Right renal pelvis (tissue), 4 donors: ENCODE results near the gene SLC51B. TPM values are rescaled to one million over a fixed set of nuclear protein-coding genes. Genes with fewer than 3 reads are reported as not detected.
"Not testable (repeated sequence)": the region's sequence is repeated elsewhere in the genome, so short reads cannot be mapped to it uniquely, and the experiment has no call there.

Experiments
- DNase-seq, 4 donors: peaks; one replicate each; pipeline ENCODE4 v3.0.0-alpha.2; 2013; ENCODE audit warnings: low read depth in 4 of 4, low spot score in 3 of 4, missing footprints in 1 of 4
- polyA plus RNA-seq, 4 donors: library from polyadenylated mRNA; unstranded; fragments of 120-200 nt; gene quantifications; one replicate each; pipeline ENCODE4 v1.2.1, GENCODE V29; 2013; ENCODE audit not compliant: insufficient read length in 4 of 4

Gene SLC51B
- polyA plus RNA-seq = 10 to 100 TPM; 10.8 to 11.7 (median 10.9) TPM

DNA sequence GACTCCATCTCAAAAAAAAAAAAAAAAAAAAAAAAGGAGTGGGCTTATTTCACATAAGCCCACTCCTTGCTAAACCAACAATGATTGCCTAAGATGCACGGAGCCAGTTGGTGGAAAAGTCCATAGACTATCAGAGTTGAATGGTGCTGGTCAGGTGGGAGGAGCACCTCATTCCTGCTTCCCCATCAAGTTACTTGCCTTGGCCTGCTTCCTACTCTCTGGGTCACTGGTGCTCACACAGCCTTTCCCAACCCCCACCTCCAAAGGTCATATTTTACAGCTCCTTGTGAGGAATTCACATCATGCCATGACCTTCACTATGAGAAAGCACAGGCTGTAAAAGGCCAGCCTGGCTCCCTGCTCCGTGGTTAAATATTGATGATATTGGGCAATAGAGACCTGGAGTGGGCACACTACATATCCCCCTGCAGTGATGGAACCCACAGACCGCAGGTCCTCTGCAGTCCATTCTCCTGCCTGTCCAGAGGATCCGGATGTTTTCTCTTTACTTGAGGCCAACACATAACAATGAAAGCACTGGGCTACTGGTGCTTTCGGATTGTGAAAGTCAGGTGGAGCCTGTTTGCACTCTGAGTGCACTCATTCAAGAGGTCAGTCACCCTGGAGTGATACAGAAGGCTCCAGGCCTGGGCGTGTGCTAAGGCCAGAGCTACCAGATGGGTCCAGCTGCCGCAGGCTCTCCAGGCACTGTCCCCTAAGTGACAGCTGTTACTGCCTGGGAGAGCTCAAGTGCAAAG is at the start of gene SLC51B:
Gene SLC51B (plus strand): TSS at position 664 of the 758 bp plus-strand sequence. CDS start 4,618 bp downstream, outside the sequence.
- no peak for DNase-seq

- no peak for DNase-seq
Measured at GRCh38 chr15:64997066-64997465, 48.1 kb upstream of the SLC51B start.

GRCh38 chr15:64997745-64998375 is 47.3 kb upstream of the SLC51B start:
- no peak for DNase-seq

DNA sequence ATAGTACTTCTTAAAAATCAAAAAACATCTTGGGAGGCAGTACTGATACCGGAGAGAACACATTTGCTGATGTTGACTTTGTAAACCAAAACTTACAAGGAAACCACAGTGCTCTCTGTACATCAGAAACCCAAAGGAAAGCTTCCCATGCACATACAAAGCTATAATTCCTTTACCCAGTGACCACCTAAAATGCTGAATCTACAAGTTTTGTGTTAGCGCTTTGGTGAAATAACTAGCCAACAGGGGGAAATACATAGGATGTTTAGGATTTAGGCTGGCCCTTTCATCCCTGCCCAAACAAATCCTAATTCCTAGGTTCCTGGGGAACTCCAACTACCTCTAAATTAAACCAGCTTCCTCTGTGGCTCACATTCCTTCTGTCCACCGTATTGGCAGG is 40.2 kb upstream of the SLC51B start:
- DNase-seq = no peak

GRCh38 chr15:65006876-65007275 is 38.3 kb upstream of the SLC51B start:
- DNase-seq = no peak

DNA sequence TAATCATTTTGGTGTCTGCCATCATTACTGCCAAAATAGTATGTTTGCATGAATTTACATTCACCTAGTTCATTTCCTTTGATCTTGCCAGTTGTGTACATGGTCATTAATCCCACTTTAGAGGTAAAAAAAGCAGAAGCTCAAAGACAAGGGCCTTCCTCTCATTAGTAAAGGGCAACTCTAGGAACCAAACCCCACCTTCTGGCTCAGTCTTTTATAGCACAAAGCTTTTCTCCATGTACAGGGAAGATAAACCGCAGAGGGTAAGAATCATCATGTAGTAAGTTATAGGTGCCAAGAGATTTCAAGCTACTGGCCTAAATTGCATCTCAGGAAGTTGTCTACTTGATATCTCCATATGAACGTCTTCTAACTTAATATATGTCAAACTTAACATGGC is 36.2 kb upstream of the SLC51B start:
- no peak for DNase-seq

DNA sequence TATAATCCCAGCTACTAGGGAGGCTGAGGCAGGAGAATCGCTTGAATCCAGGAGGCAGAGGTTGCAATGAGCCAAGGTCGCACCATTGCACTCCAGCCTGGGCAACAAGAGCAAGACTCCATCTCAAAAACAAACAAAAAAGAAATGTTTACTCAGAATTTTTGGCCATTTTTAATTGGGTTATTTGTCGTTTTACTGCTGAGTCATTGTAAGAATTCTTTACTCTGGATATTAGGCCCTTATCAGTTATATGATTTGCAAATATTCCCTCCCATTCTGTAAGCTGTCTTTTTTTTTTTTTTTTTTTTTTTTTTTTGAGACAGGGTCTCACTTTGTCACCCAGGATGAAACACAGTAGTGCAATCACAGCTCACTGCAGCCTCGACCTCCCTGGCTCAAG is 34.0 kb upstream of the SLC51B start:
- DNase-seq = not testable (repeated sequence)

DNA sequence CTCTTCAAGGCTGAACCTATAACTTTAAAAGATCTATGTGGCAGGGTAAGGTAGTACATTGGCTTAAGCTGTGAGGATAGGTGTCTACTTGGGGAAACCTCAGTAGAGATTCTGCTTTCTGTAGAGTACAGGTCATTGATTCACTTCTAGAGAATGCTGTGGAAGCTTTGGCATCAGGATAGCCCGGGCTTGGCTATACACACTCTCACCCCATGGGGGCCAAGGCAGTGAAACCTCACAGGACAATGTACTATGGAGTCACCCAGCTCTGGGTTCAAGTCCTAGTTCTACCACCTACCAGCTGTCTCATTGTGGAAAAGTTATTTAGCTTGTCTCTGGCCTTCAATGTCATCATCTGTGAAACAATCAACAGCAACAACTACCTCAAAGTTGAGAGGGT is 24.8 kb upstream of the SLC51B start:
- no peak for DNase-seq

DNA sequence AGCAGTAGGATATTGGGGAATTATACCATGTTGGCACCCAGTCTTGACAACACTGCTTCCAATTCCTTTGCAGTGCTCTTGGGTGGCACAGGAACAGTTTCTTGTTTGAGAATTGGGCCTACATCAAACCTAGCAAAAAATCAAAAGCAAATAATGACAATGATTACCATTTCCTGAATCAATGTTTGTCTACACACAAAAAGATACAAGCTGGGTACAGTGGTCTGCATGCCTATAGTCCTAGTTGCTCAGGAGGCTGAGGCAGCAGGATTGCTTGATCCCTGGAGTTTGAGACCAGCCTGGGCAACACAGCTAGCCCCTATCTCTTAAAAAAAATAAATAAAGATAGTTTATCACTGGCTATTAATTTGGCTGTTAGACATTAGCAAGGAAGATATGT is 23.7 kb upstream of the SLC51B start:
- no peak for DNase-seq

DNA sequence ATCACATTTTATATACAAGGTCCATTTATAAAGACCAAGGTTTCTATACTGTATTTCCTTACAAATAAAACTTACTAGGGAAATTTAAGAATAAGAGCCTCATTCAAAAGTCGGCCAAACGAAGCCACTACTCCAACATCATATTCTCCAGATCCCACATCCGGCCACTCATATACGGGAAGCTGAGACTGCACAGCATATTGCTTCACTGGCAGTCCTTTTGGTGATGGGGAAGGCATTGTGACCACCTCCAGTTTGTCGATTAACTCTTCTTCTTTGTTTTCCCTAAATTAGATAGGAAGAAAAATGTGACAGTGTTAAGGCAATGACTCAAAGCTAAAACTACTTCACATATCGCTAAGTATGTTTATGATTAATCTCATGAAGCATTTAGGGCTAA is 18.4 kb upstream of the SLC51B start:
- DNase-seq = no peak

DNA sequence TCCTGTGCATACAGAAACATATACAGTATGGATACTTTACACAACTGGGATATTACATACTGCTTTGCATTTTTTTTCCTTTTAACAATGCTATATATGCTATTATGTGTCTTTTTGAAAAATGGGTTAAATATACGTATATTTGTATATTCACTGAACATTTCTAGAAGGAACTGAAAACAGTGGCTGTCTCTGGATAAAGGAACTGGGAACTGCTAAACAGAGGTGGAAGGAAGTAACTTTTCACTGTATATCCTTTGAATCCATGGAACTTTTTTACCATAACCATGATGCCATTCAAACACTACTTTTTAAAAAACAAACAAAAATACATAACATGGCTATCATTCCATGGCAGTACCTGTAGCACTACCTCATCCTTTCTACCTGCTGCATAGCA is 17.6 kb upstream of the SLC51B start:
- no peak for DNase-seq

- no peak for DNase-seq
Measured at GRCh38 chr15:65028338-65028737, 16.8 kb upstream of the SLC51B start.

- DNase-seq = peak in 3 of 4 donors; percentile 75 to 79 (median 78)
Measured at GRCh38 chr15:65028921-65029735, 16.1 kb upstream of the SLC51B start, which contains the start of gene MTFMT. Gene MTFMT, minus strand, starts transcription at chr15:65029639. Its CDS starts 26 bp downstream, at chr15:65029613.

GRCh38 chr15:65029736-65030208 is 15.4 kb upstream of the SLC51B start:
- DNase-seq = no peak

DNA sequence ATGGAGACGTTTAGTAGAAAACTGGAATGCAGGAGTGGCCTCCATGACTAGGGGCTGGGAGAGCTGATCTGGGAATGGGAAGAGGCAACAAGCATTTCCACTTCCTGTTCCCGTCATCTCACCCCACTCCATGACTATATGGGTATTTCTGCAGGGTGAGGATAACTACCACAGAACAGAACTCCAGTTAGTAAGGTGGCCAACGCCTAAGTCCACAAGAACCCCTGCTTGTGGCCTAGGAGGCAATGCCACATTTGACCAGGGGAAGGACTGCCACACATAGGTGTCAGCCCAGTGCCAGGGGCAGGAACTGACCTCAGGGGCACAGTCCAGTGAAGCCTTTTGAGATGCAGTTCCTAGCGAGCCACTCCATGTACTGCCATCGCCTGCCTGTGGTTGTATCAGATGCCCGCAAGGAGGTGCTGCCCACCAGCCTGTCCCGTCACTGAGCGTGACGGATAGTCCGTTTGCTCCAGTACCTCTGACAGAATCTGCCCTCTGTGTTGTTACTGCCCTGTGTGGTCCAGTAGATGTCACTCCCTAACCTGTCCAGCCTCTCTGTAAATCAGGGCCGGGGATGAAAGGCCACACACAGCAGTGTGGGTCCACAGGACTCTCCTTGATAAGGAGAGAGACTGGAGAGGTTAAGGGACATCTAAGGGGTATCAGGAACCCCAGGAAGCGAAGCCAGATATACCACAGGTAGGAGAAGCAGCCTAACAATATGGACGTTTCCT is 12.2 kb upstream of the SLC51B start:
- no peak for DNase-seq

DNA sequence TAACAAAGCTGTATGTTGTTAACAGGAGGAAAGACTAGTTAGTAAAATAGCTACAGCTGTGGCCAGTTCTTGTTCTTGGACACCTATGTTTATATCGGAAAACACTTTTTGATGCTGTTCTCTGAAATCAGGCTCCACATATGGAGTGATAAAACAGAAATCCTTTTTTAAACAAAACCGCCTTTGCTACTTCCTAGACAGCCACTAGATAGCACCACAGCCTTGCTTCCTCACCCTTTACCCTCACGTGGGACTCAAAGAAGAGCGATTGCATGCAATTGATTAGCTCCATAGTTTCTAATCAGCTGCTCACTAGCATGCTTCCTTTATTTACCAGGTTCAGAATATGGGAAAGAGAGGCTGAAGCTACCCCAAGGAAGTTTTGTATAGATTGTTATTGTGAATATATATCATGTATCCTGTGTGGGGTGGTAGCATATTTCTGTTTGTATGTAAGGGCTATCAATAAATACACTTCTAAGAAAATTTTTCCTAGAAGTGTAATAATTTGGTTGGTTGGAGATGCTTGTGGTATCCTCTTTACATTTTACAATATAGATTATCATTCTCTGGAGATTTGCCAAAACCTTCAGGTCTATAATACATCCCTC is 11.4 kb upstream of the SLC51B start:
- no peak for DNase-seq

GRCh38 chr15:65034719-65035118 is 10.5 kb upstream of the SLC51B start:
- DNase-seq = no peak

- no peak for DNase-seq
Measured at GRCh38 chr15:65037309-65037708, 7.9 kb upstream of the SLC51B start.

- DNase-seq = no peak
Measured at GRCh38 chr15:65038428-65038827, 6.8 kb upstream of the SLC51B start.

DNA sequence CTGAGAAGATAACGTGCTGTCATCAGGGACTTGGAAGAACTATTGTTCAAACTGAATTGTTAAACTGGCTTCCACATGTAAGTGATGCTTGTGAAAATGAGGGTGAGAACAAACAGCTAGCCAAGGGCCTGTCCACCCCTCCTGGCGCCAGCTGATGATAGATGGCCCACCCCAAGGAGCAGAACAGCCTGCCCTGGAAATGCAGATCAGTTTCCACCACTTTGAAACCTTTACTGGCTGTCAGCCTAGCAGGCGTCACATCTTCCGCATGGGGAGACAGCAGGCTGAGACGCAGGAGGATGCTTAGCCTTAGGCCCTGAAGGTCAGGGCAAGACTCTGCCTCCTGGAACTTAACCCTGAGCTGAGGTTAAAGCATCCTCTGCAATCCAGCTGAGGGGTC is 6.4 kb upstream of the SLC51B start:
- DNase-seq = no peak
